Heart left ventricle (tissue), 16 donors: ENCODE data around the gene CSTPP1. TPM values are rescaled to one million over a fixed set of nuclear protein-coding genes. Genes with fewer than 3 reads are reported as not detected.
"Not testable (repeated sequence)": the region's sequence is repeated elsewhere in the genome, so short reads cannot be mapped to it uniquely, and the experiment has no call there.

Source experiments
- ATAC-seq, 4 donors: fragments of 200-7000 bp; cut with Tn5 transposase; one replicate each; pipeline ENCODE4 v1.9.1; 2020 to 2022; ENCODE audit warnings: moderate library complexity in 4 of 4, mild to moderate bottlenecking in 3 of 4, moderate number of reproducible peaks in 1 of 4
- DNase-seq, 5 donors: peaks; one replicate each; pipeline ENCODE4 v3.0.0-alpha.2; 2020
- H3K27ac ChIP-seq, 12 donors: fragments of 200-600 bp; sonication (generic) in 4 of 12; one replicate each; pipeline versions ENCODE4 v1.5.0 to v1.8.0; 2016 to 2022; ENCODE audit warnings: mild to moderate bottlenecking in 2 of 12
- H3K27me3 ChIP-seq, 9 donors: fragments of 200-600 bp; sonication (generic) in 2 of 9; one replicate each; pipeline versions ENCODE4 v1.5.1 to v1.8.0; 2016 to 2022; ENCODE audit warnings: mild to moderate bottlenecking in 3 of 9
- H3K36me3 ChIP-seq, 9 donors: fragments of 200-600 bp; sonication (generic) in 2 of 9; one replicate each; pipeline versions ENCODE4 v1.5.0 to v1.8.0; 2018 to 2022; ENCODE audit warnings: mild to moderate bottlenecking in 2 of 9
- H3K4me1 ChIP-seq, 12 donors: fragments of 200-600 bp; sonication (generic) in 4 of 12; one replicate each; pipeline versions ENCODE4 v1.5.0 to v1.8.0; 2016 to 2022; ENCODE audit warnings: mild to moderate bottlenecking in 3 of 12
- H3K4me3 ChIP-seq, 12 donors: fragments of 200-600 bp; sonication (generic) in 4 of 12; one replicate each; pipeline versions ENCODE4 v1.5.0 to v1.8.0; 2017 to 2022; ENCODE audit warnings: mild to moderate bottlenecking in 9 of 12, moderate library complexity in 4 of 12
- H3K9me3 ChIP-seq, 12 donors: fragments of 200-600 bp; sonication (generic) in 4 of 12; one replicate each; pipeline versions ENCODE4 v1.5.0 to v1.8.0; 2016 to 2022; ENCODE audit warnings: mild to moderate bottlenecking in 1 of 12
- CTCF ChIP-seq, 12 donors: fragments of 200-600 bp; sonication (generic) in 4 of 12; IDR thresholded peaks; one replicate each; pipeline versions ENCODE4 v1.5.0 to v1.8.0; 2018 to 2022; ENCODE audit warnings: antibody characterized with exemption in 12 of 12, mild to moderate bottlenecking in 5 of 12
- POLR2A ChIP-seq, 2 donors: fragments of 450-650 bp; IDR thresholded peaks; one replicate each; pipeline ENCODE4 v1.6.1; 2017; ENCODE audit warnings: antibody characterized with exemption in 2 of 2, mild to moderate bottlenecking in 2 of 2, moderate library complexity in 2 of 2
- WGBS, 4 donors: extraction: QIAGEN DNeasy Blood & Tissue Kit in 2 of 4; methylation state at CpG; one replicate each; pipeline versions ENCODE4 v1.1.5 to v1.1.7; 2013 to 2018; 5-methylcytosine and 5-hydroxymethylcytosine counted together
- intact Hi-C, 10 donors: fragments of 100-400 bp; cut with DNase I; formaldehyde crosslinking; loops; one replicate each; pipeline versions ENCODE4 v1.11.1 to v1.14.2; 2022
- polyA plus RNA-seq, 2 donors: library from polyadenylated mRNA; stranded (reverse); fragments of 200-250 nt; gene quantifications; one replicate each; pipeline ENCODE4 v1.2.3, GENCODE V29; 2013
- total RNA-seq, 9 donors: library from RNA; depleted of rRNA in 2 of 9; stranded (reverse); fragments of >200 nt in 2 of 9; fragmentation: NEBNext Ultra II Directional in 3 of 9; extraction: Animal tissue kit (Norgen Biotek cat#: 25700) in 3 of 9; gene quantifications; one replicate each; pipeline versions ENCODE4 v1.1.0 to v1.2.4, GENCODE V29; 2016 to 2023
- donor health status: ischemic (EF 13 %, LVEDD 7.1; RV severe dilation, severe dysfunction).
- donor health status: healthy with polysubstance abuse.
- donor health status: DM: no; HTN: yes; CAD: no.
- donor health status: DM: no; HTN: no; CAD: no.
- donor health status: ischemic (EF 25% LVEDD 6.9; RV normal size, moderate dysfunction).
- donor health status: ischemic (EF 25% LVEDD 5.7; RV mildly dilated, moderate dysfunction).
- donor health status: healthy.
- donor health status: DM: yes; HTN: yes; CAD: no.
- donor health status: ischemic (EF 35%, LVEDD 5.7; RV mildly dilated, moderate dysfunction).
- donor health status: nonischemic (EF 11% LVEDD 7.7; RV severe dilation, severe dysfunction).
- donor health status: DM: yes; HTN: yes; CAD: no.
- donor health status: PGD.
- donor health status: ischemic (EF 29% LVEDD 5.4; RV normal size, mild dysfunction).
- donor health status: nonischemic (EF 23%, LVEDD 6.1; RV moderate dilation, normal function).

Gene CSTPP1
- total and polyA plus RNA-seq, 11 donors, result 9.9 to 33.4 (median 14.7) TPM

GRCh38 chr11:47078751-47079521 lies 142.4 kb downstream of the CSTPP1 start:
- H3K4me1 ChIP-seq, result peaks cover 0 to 4% (median 0%) of the 10 kb centered on the region in 12 donors
- no peak overlapping the region for H3K27ac ChIP-seq
- no peak for DNase-seq
- no peaks in the 10 kb centered on the region for H3K9me3 ChIP-seq
- no peak overlapping the region for H3K4me3 ChIP-seq
- no peak for ATAC-seq
- H3K27me3 ChIP-seq, result no peaks in the 10 kb centered on the region
- no peak for TF ChIP-seq POLR2A (IDR thresholded peaks at IDR 0.05)
- no peak for TF ChIP-seq CTCF (IDR thresholded peaks at IDR 0.05)
- no peaks in the 10 kb centered on the region for H3K36me3 ChIP-seq
- intact Hi-C loops, result loop anchor here in 1 of 10 donors (10.0 kb wide), 1 partner anchor 56 kb away; no protein-coding TSS in a partner anchor
- WGBS, 4 donors, result 76 to 83% (median 79%) methylated on average over 7 of the region's 7 CpGs

GRCh38 chr11:47080775-47081174 lies 144.2 kb downstream of the CSTPP1 start:
- H3K4me1 ChIP-seq, H3K9me3 ChIP-seq, H3K27ac ChIP-seq, intact Hi-C loops, H3K36me3 ChIP-seq, H3K4me3 ChIP-seq, ATAC-seq, DNase-seq, H3K27me3 ChIP-seq: not testable (repeated sequence)
- WGBS, 4 donors, result 93 to 100% (median 97%) methylated on average over 1 of the region's 1 CpG

- Histone ChIP-seq H3K27ac (no peak overlapping the region), H3K9me3 (no peaks in the 10 kb centered on the region), H3K27me3 (no peaks in the 10 kb centered on the region), H3K36me3 (no peaks in the 10 kb centered on the region), H3K4me1 (no peaks in the 10 kb centered on the region), H3K4me3 (no peak overlapping the region)
- intact Hi-C loops, result no loop called here
- TF ChIP-seq CTCF (IDR thresholded peaks at IDR 0.05) (no peak), POLR2A (IDR thresholded peaks at IDR 0.05) (no peak)
- ATAC-seq (no peak), DNase-seq (no peak)
Measured at GRCh38 chr11:47083913-47084312, 147.4 kb downstream of the CSTPP1 start.

- ATAC-seq, result no peak
- 61 to 70% (median 67%) methylated on average over 3 of the region's 3 CpGs for WGBS, 4 donors
- no peak for DNase-seq
- H3K4me3 ChIP-seq, result no peak overlapping the region
- TF ChIP-seq CTCF (IDR thresholded peaks at IDR 0.05) (no peak), POLR2A (IDR thresholded peaks at IDR 0.05) (no peak)
- intact Hi-C loops, result no loop called here
- H3K9me3 ChIP-seq, result peaks cover 0 to 8% (median 0%) of the 10 kb centered on the region in 12 donors
- no peaks in the 10 kb centered on the region for H3K36me3 ChIP-seq
- H3K27ac ChIP-seq, result no peak overlapping the region
- no peaks in the 10 kb centered on the region for H3K4me1 ChIP-seq
- no peaks in the 10 kb centered on the region for H3K27me3 ChIP-seq
Measured at GRCh38 chr11:47087801-47088200, 151.2 kb downstream of the CSTPP1 start.
